Stimulated activated CD8-positive, alpha-beta memory T cell treated with anti-CD3 and anti-CD28 coated beads, Interleukin-4, amount 100 ng/mL, for 4 hours (primary cell): Measurements from ENCODE around the gene CPOX.

ENCODE experiments used
- DNase-seq, 2 donors: peaks; one replicate each; pipeline ENCODE4 v3.0.0-alpha.2; 2020; ENCODE audit warnings: low read depth in 2 of 2, low spot score in 1 of 2

The CPOX gene

DNA sequence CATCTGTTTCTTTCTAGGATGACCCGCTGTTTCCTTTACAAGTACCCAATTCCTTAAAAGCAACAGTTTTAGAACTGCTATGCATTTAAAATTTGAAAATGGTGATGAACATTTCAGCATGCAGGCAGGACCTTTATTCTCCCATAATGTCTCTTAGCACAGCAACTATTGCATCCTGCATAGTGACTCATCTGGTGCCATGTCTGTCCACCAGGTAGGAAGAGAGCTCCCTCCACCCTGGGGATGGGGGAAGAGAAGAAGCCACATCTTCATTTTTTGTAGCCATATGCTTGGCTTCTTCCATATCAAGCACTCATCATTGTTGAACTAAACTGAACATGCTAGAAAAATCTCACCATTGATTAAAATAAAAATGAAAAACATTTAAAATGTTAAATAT, 51.7 kb downstream of the CPOX start:
- DNase-seq: no peak

DNA sequence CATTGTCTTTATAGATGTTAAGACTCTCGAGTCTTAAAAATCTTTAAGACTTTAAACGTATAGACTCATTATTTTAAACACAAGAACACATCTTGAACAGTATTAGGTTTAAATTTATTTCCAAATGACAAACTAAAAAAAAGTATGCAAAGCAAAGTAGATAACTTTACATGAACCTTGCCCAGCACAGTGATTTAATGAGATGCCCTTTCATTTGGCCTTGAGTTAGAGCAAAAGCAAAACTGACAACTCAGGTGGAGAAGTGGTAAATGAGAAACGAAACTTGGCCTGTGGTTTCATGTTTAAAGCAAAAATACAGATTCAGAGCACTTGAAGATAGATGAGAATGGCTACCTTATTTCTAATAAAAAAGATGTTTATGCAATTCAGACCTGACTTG, 53.1 kb downstream of the CPOX start:
- DNase-seq: no peak

DNA sequence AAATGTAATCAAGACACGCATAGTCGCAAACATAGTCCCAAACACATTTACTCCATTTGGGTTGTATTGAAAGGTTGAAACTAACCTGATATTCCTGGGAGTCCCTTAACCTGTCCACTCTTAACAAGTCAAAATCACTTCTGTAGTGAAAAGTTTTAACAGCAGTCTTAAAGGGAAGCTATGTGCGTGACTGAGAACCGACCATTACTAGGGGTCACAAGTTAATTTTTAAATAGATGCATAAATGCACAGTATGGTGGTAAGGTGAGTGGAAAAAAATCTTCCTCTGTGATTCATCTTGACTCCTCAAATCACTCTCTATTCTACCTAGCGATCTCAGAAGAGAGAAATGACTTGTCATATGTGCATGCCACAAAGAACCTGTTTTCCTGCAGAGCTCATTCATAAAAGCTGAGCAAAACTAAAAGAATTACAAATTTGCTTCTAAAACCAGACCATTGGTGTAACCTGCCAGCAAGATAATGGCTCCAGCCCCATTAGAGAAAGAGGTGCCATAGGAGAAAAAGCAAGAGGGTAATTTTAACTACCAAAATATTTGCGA, 56.9 kb downstream of the CPOX start:
- no peak for DNase-seq

DNA sequence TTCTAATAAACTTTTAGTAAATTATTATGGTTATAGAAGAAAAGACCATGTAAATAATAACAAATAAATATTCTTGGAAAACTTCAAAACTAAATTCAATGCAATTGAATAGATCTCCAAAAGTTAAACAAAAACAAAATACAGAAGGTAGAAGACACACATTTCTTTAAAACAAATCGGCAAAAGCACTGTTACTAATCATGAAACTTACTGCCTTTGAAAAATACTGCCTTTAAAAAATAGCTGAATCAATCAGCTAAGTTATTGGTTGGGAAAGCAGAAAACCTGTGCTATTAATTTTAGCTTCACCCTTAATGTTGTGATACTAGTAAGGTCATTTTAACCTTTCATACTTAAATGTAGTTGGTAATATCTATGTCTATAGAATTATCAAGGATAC, 58.7 kb downstream of the CPOX start:
- no peak for DNase-seq

DNA sequence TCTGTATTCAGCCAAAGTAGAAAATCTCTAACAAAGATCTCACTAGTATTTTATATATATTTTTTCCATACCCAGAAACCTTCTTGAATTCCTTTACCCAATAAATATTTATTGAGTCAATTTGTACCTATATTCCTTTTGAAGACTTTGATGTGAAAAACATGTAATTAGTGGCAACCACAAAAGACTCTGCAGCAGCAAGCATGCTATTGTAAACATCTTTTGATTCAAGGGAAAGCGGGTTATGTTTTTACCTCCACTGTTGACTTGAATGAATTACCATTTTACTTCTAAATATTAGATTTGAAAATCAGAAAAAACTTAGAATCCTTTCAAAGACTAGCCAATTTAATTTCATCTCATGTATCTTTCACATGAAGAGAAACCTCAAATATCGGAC, 59.2 kb downstream of the CPOX start:
- DNase-seq: no peak

DNA sequence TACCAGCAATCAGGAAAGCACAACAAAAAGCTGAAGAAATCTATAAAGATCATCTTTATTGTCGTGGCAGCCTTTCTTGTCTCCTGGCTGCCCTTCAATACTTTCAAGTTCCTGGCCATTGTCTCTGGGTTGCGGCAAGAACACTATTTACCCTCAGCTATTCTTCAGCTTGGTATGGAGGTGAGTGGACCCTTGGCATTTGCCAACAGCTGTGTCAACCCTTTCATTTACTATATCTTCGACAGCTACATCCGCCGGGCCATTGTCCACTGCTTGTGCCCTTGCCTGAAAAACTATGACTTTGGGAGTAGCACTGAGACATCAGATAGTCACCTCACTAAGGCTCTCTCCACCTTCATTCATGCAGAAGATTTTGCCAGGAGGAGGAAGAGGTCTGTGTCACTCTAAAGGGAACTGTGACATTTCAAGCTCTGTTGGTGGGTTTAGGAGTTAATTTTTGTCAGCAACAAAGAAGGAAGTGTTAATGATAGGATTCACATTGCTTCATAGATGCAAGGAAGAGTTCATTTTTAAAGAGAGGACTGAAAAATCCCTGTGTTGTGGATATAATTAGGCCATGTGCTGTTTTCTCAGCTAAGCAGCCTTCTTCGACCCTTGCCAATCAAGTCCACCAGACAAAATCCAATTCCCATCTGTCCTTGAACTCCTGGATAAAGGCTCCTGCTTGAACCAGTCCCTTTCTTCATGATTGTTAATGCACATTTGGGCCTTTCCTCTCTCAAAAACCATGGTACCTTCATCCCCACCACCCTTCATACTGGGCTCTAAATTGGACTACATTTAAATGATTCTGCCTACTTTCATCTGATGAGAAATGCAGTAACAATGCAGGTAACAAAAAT, 60.5 kb downstream of the CPOX start:
- no peak for DNase-seq

DNA sequence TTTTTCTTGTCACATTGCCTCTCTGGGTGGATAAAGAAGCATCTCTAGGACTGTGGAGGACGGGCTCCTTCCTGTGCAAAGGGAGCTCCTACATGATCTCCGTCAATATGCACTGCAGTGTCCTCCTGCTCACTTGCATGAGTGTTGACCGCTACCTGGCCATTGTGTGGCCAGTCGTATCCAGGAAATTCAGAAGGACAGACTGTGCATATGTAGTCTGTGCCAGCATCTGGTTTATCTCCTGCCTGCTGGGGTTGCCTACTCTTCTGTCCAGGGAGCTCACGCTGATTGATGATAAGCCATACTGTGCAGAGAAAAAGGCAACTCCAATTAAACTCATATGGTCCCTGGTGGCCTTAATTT, 61.2 kb downstream of the CPOX start:
- DNase-seq: no peak

DNA sequence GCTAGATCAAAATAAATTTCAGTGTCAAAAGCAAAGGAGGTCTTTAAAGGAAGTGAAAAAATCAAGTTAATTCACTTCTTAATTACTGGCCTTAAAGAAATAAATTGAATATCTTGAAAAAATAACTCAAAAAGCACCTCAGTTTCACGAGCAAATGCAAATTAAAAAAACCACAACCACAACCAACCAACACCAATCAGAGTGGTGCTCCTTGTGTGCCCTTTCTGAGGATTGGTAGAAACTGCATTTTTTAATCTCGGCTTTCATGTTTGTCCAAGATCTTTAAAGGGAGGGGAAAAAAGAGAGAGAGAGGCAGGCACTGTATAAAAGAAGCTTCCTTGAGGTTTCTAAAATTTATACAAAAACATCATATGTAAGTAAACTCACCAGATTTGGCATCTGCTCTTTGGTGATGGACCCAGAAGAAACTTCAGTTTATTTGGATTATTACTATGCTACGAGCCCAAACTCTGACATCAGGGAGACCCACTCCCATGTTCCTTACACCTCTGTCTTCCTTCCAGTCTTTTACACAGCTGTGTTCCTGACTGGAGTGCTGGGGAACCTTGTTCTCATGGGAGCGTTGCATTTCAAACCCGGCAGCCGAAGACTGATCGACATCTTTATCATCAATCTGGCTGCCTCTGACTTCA, 61.7 kb downstream of the CPOX start, which contains the start of gene GPR15:
Gene GPR15, plus strand, starts transcription at position 357 of the 653 bp plus-strand sequence. Its CDS starts 56 bp downstream, at position 413.
- no peak for DNase-seq

DNA sequence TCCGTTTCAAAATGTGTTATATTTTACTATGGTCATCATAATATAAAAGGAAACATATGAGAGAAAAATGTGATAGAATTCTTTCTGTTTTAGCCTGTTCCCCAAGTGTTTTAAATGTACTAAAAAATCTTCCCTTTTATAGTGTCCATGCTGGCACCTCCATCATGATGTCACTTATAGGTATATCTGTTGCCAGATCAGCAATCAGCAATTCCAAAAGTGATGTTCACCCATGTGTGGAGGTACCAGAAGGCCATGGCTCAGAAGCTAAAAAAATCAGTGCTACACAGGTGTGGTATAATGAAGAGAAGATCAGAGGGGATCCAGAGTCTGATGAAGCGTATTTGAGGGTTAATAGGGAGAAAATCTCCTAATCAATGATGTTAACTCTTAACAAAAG, 62.7 kb downstream of the CPOX start:
- no peak for DNase-seq

DNA sequence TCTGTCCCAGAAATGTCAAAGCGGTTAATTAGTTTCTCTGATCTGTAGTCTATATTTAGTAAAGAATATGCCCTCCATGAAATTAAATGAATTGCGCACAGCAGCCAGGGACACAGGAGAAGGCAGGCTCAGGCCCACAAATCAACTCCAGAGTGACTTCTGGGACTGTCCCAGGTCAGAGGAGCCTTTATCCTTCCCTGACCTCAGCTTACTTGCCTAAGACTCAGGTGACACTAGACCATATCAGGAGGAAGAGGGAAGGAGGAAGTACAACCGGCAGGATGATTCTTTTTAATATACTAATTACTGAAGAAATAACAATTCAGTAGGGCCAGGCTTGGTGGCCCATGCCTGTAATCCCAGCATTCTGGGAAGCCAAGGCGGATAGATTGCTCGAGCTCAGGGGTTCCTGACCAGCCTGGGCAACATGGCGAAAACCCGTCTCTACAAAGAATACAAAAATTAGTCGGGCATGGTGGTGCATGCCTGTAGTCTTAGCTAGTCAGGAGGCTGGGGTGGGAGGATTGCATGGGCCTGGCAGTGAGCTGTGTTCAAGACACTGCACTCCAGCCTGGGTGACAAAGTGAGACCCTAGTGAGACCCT, 63.5 kb downstream of the CPOX start:
- DNase-seq: no peak
